A549 (cell line): ENCODE measurements around the gene REPS2. TPM values are rescaled to one million over a fixed set of nuclear protein-coding genes. Genes with fewer than 3 reads are reported as not detected.

ENCODE experiments used
- ATAC-seq, 2 experiments: fragments of 200-7000 bp in 1 of 2; fragments of >200 bp in 1 of 2; cut with Nextera tagmentation in 1 of 2; cut with Tn5 transposase in 1 of 2; 3 replicates each; pipeline versions ENCODE4 v1.8.0 to v1.9.1; 2018 to 2020; ENCODE audit warnings: mild to moderate bottlenecking in 1 of 2, moderate library complexity in 1 of 2
- CTCF ChIA-PET: fragments of 300-600 bp; sonication (Branson Sonifier 250); formaldehyde crosslinking; extraction: SDS; loops from one replicate; lab custom pipeline; 2021; ENCODE audit warnings: antibody characterized with exemption, inconsistent platforms; lab: Yijun Ruan, JAX
- POLR2A ChIA-PET: fragments of 350-600 bp; formaldehyde crosslinking; extraction: SDS; loops from one replicate; lab custom pipeline; 2021; ENCODE audit warnings: antibody characterized with exemption, inconsistent platforms; lab: Yijun Ruan, JAX
- DNase-seq, 2 experiments: peaks; one replicate each; pipeline versions ENCODE4 v3.0.0 to v3.0.0-alpha.2; 2011 to 2016; ENCODE audit warnings: low read depth in 1 of 2, low spot score in 1 of 2
- FAIRE-seq: peaks from 2 replicates; lab custom pipeline; 2011; peaks lifted over from hg19 to GRCh38; lab: Jason Lieb, UNC
- H3K27ac ChIP-seq, 2 experiments: fragments of >200 bp; sonication (Bioruptor Twin); formaldehyde crosslinking; 3 replicates each; pipeline ENCODE4 v1.5.1; 2016 to 2017
- H3K4me1 ChIP-seq: fragments of >200 bp; sonication (Bioruptor Twin); formaldehyde crosslinking; 3 replicates; pipeline ENCODE4 v1.6.1; 2016
- H3K4me2 ChIP-seq: fragments of >200 bp; sonication (Bioruptor Twin); formaldehyde crosslinking; 3 replicates; pipeline ENCODE4 v1.6.1; 2016
- H3K4me3 ChIP-seq: fragments of >200 bp; sonication (Bioruptor Twin); formaldehyde crosslinking; 3 replicates; pipeline ENCODE4 v1.5.1; 2016
- H3K9me3 ChIP-seq: fragments of >200 bp; sonication (Bioruptor Twin); formaldehyde crosslinking; 3 replicates; pipeline ENCODE4 v1.6.1; 2016
- BHLHE40 ChIP-seq: IDR thresholded peaks from 2 replicates; pipeline ENCODE4 v1.6.1; 2012; ENCODE audit warnings: low read depth, low read length, inconsistent platforms
- EHMT2 ChIP-seq: fragments of 200-600 bp; sonication (generic); IDR thresholded peaks from 2 replicates; pipeline ENCODE4 v1.6.1; 2016; ENCODE audit warnings: antibody characterized with exemption, low read depth, mild to moderate bottlenecking, moderate library complexity
- EP300 ChIP-seq, 2 experiments: fragments of >200 bp; sonication (Bioruptor Twin); formaldehyde crosslinking; IDR thresholded peaks; 2 replicates in 1 of 2; 3 replicates in 1 of 2; pipeline ENCODE4 v1.6.1; 2016 to 2017
- ESRRA ChIP-seq: fragments of 150-350 bp; IDR thresholded peaks from 2 replicates; pipeline ENCODE4 v1.6.1; 2014; ENCODE audit warnings: mild to moderate bottlenecking, low read length, borderline replicate concordance
- FOSB ChIP-seq: fragments of 250-450 bp; sonication (Bioruptor Pico); IDR thresholded peaks from 2 replicates; pipeline ENCODE4 v1.5.0; 2020; ENCODE audit warnings: mild to moderate bottlenecking, moderate library complexity
- GATA3 ChIP-seq: IDR thresholded peaks from 2 replicates; pipeline ENCODE4 v1.6.1; 2012; ENCODE audit warnings: borderline replicate concordance
- HDAC2 ChIP-seq: fragments of 200-600 bp; sonication (generic); IDR thresholded peaks from 2 replicates; pipeline ENCODE4 v1.6.1; 2016
- HOXB13 ChIP-seq: fragments of 250-450 bp; sonication (Bioruptor Pico); IDR thresholded peaks from 2 replicates; pipeline ENCODE4 v1.5.0; 2020; ENCODE audit warnings: low read depth, mild to moderate bottlenecking, moderate library complexity
- MAFK ChIP-seq: fragments of 450-650 bp; IDR thresholded peaks from 2 replicates; pipeline ENCODE4 v1.6.1; 2014; ENCODE audit not compliant: partially characterized antibody
- MYC ChIP-seq: IDR thresholded peaks from 2 replicates; pipeline ENCODE4 v1.6.1; 2012; ENCODE audit warnings: mild to moderate bottlenecking, inconsistent platforms, low read length, improper control_type of control experiment, borderline replicate concordance
- NR3C1 ChIP-seq: fragments of >200 bp; sonication (Bioruptor Twin); formaldehyde crosslinking; IDR thresholded peaks from 3 replicates; pipeline ENCODE4 v1.6.1; 2017
- RAD21 ChIP-seq, 2 experiments: fragments of >200 bp in 1 of 2; sonication (Bioruptor Twin) in 1 of 2; formaldehyde crosslinking in 1 of 2; IDR thresholded peaks in 1 of 2; conservative IDR thresholded peaks in 1 of 2; 2 replicates in 1 of 2; 3 replicates in 1 of 2; pipeline ENCODE4 v1.6.1; 2012 to 2018; ENCODE audit warnings: inconsistent platforms in 1 of 2
- RCOR1 ChIP-seq: fragments of 150-350 bp; IDR thresholded peaks from 2 replicates; pipeline ENCODE4 v1.6.1; 2014; ENCODE audit warnings: antibody characterized with exemption, low read length, low read depth
- RNF2 ChIP-seq: fragments of 200-600 bp; sonication (generic); IDR thresholded peaks from 2 replicates; pipeline ENCODE4 v1.6.1; 2016; ENCODE audit warnings: low read depth, mild to moderate bottlenecking, antibody characterized with exemption, moderate library complexity, borderline replicate concordance
- TFCP2L1 ChIP-seq: fragments of 250-450 bp; sonication (Bioruptor Pico); IDR thresholded peaks from 2 replicates; pipeline ENCODE4 v1.5.0; 2021; ENCODE audit warnings: mild to moderate bottlenecking
- ZFP36 ChIP-seq: fragments of 450-650 bp; IDR thresholded peaks from 2 replicates; pipeline ENCODE4 v1.6.1; 2014; ENCODE audit warnings: borderline replicate concordance; ENCODE audit not compliant: partially characterized antibody
- ZSCAN20 ChIP-seq: fragments of 250-450 bp; sonication (Bioruptor Pico); IDR thresholded peaks from 2 replicates; pipeline ENCODE4 v1.8.0; 2022; ENCODE audit warnings: mild to moderate bottlenecking, moderate library complexity
- WGBS: methylation state at CpG from one replicate; pipeline ENCODE4 v1.1.6; 2017; ENCODE audit errors: missing lambda C conversion rate; 5-methylcytosine and 5-hydroxymethylcytosine counted together
- polyA plus RNA-seq, 4 experiments: library from polyadenylated mRNA; depleted of rRNA in 3 of 4; stranded (reverse); fragments of >200 nt; fragmentation: RNase III in 1 of 4; extraction: RNeasy Plus Mini Kit Qiagen cat#74134 plus additional on column Dnase treatment in 1 of 4; gene quantifications; 2 replicates in 3 of 4; 3 replicates in 1 of 4; pipeline ENCODE4 v1.2.3, GENCODE V29; 2011 to 2017
- TF ChIP-seq, protein P1 (sequence below): fragments of 200-600 bp; sonication (generic); IDR thresholded peaks from 2 replicates; pipeline ENCODE4 v1.6.1; 2016; ENCODE audit warnings: antibody characterized with exemption, mild to moderate bottlenecking, moderate library complexity
- TF ChIP-seq, protein P2 (sequence below): fragments of 250-450 bp; sonication (Bioruptor Pico); IDR thresholded peaks from 2 replicates; pipeline ENCODE4 v1.5.0; 2021; ENCODE audit warnings: mild to moderate bottlenecking, moderate library complexity, borderline replicate concordance
- TF ChIP-seq, protein P3 (sequence below): fragments of >200 bp; sonication (Bioruptor Twin); formaldehyde crosslinking; IDR thresholded peaks from 3 replicates; pipeline ENCODE4 v1.5.1; 2016
- TF ChIP-seq, protein P4 (sequence below): fragments of 250-450 bp; sonication (Bioruptor Pico); IDR thresholded peaks from 2 replicates; pipeline ENCODE4 v1.5.0; 2020; ENCODE audit warnings: low read depth, mild to moderate bottlenecking, moderate library complexity
- TF ChIP-seq, protein P5 (sequence below): IDR thresholded peaks from 2 replicates; pipeline ENCODE4 v1.6.1; 2012

REPS2 gene
- polyA plus RNA-seq, 2 of the 4 experiments (the other 2 are of a cell fraction), result 0.17 to 0.76 TPM

DNA sequence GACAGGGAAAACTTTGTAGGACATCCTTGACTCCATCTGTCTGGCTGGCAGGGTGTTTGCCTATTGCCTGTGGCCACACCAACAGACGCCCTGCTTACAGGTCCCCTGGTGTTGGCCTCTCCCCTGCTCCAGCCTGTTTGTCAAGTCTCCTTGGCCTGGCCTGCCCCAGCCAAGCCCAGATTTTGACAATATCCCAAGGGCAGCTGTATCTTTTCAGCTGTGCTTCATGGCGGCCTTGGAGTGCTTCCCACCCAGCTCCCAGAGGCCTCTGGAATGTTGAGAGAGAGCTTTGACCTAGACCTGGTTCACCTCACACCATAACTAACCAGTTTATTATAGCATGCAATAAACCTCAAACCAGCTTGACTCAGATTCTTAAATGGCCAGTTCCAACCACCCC, 224.5 kb downstream of the REPS2 start (continued):
- TF ChIP-seq, protein P1, sequence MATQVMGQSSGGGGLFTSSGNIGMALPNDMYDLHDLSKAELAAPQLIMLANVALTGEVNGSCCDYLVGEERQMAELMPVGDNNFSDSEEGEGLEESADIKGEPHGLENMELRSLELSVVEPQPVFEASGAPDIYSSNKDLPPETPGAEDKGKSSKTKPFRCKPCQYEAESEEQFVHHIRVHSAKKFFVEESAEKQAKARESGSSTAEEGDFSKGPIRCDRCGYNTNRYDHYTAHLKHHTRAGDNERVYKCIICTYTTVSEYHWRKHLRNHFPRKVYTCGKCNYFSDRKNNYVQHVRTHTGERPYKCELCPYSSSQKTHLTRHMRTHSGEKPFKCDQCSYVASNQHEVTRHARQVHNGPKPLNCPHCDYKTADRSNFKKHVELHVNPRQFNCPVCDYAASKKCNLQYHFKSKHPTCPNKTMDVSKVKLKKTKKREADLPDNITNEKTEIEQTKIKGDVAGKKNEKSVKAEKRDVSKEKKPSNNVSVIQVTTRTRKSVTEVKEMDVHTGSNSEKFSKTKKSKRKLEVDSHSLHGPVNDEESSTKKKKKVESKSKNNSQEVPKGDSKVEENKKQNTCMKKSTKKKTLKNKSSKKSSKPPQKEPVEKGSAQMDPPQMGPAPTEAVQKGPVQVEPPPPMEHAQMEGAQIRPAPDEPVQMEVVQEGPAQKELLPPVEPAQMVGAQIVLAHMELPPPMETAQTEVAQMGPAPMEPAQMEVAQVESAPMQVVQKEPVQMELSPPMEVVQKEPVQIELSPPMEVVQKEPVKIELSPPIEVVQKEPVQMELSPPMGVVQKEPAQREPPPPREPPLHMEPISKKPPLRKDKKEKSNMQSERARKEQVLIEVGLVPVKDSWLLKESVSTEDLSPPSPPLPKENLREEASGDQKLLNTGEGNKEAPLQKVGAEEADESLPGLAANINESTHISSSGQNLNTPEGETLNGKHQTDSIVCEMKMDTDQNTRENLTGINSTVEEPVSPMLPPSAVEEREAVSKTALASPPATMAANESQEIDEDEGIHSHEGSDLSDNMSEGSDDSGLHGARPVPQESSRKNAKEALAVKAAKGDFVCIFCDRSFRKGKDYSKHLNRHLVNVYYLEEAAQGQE, result no peak
- TF ChIP-seq, protein P2, sequence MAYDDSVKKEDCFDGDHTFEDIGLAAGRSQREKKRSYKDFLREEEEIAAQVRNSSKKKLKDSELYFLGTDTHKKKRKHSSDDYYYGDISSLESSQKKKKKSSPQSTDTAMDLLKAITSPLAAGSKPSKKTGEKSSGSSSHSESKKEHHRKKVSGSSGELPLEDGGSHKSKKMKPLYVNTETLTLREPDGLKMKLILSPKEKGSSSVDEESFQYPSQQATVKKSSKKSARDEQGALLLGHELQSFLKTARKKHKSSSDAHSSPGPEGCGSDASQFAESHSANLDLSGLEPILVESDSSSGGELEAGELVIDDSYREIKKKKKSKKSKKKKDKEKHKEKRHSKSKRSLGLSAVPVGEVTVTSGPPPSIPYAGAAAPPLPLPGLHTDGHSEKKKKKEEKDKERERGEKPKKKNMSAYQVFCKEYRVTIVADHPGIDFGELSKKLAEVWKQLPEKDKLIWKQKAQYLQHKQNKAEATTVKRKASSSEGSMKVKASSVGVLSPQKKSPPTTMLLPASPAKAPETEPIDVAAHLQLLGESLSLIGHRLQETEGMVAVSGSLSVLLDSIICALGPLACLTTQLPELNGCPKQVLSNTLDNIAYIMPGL (CRISPR knock-in tag), result no peak
- no peak for TF ChIP-seq EP300 (IDR thresholded peaks at IDR 0.05)
- TF ChIP-seq, all 56 proteins: peak for 0

DNA sequence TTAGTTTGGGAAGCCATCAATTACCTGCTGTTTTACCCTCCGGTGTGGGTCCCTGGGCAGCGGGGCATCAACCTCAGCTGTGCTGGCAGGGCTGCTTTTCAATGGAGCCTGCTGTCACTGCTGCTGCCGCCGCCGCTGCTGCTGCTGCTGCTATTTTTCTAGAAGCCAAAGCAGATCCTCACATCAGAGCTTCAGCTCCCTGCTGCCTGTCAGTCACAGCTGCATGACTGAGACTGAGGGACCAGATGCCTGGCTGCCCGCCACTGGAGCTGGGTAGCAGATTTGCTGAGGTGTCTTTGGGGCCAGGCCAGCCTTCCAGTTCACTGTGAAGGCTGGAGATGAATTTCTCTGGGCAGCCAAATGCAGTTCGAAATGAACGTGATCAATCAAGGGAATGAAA, 228.2 kb downstream of the REPS2 start:
- ChIA-PET CTCF (interaction anchor here (0.5 kb wide), 1 partner anchor 386 kb away, joined by 4 read pairs; no protein-coding TSS in a partner anchor), POLR2A (no interaction called here)
- no CpG with 5 or more reads among the region's 8 CpGs for WGBS

DNA sequence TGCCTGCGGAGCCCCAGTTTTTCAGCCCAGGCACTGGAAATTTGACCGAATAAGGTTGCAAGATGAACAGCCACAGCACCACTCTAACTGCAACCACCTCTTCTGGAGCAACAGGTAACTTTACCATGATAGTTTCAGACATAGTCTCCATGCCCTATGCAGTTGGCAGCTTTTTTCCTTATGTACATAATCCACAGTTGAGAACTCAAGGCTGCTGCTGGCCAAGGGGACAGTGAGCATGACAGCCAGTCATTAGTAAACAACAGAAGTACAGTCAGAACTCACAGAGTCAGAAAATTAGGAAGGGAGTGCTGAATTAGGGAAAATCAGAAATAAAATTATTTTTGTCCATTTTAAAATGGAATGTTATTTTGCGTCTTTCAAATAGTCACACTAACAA, 235.9 kb downstream of the REPS2 start:
- TF ChIP-seq HDAC2 (no peak), BHLHE40 (no peak), MAFK (no peak), TFCP2L1 (CRISPR knock-in tag) (no peak), RCOR1 (no peak), RAD21 (conservative IDR thresholded peaks at IDR 0.05 in 1 of 2, IDR thresholded peaks at IDR 0.05 in 1 of 2) (no peak), RNF2 (no peak), ESRRA (no peak), GATA3 (no peak), NR3C1 (no peak), EP300 (IDR thresholded peaks at IDR 0.05) (no peak), MYC (no peak), HOXB13 (CRISPR knock-in tag) (no peak), ZSCAN20 (CRISPR knock-in tag) (no peak), FOSB (CRISPR knock-in tag) (no peak), ZFP36 (no peak)
- TF ChIP-seq, protein P3, sequence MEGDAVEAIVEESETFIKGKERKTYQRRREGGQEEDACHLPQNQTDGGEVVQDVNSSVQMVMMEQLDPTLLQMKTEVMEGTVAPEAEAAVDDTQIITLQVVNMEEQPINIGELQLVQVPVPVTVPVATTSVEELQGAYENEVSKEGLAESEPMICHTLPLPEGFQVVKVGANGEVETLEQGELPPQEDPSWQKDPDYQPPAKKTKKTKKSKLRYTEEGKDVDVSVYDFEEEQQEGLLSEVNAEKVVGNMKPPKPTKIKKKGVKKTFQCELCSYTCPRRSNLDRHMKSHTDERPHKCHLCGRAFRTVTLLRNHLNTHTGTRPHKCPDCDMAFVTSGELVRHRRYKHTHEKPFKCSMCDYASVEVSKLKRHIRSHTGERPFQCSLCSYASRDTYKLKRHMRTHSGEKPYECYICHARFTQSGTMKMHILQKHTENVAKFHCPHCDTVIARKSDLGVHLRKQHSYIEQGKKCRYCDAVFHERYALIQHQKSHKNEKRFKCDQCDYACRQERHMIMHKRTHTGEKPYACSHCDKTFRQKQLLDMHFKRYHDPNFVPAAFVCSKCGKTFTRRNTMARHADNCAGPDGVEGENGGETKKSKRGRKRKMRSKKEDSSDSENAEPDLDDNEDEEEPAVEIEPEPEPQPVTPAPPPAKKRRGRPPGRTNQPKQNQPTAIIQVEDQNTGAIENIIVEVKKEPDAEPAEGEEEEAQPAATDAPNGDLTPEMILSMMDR, result no peak
- TF ChIP-seq, protein P4, sequence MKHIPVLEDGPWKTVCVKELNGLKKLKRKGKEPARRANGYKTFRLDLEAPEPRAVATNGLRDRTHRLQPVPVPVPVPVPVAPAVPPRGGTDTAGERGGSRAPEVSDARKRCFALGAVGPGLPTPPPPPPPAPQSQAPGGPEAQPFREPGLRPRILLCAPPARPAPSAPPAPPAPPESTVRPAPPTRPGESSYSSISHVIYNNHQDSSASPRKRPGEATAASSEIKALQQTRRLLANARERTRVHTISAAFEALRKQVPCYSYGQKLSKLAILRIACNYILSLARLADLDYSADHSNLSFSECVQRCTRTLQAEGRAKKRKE (CRISPR knock-in tag), result no peak
- POLR2A ChIA-PET, result no interaction called here
- Histone ChIP-seq H3K4me2 (no peak overlapping the region), H3K4me3 (no peak overlapping the region), H3K4me1 (no peaks in the 10 kb centered on the region), H3K27ac (no peak overlapping the region), H3K9me3 (no peaks in the 10 kb centered on the region)
- 66% methylated on average over 3 of the region's 3 CpGs for WGBS
- CTCF ChIA-PET, result no interaction called here
- FAIRE-seq (peak; percentile 93), ATAC-seq (no peak), DNase-seq (no peak)

More for the DNA sequence above, 228.2 kb downstream of the REPS2 start:
- TF ChIP-seq, protein P5, sequence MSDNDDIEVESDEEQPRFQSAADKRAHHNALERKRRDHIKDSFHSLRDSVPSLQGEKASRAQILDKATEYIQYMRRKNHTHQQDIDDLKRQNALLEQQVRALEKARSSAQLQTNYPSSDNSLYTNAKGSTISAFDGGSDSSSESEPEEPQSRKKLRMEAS, result no peak
- no peak for TF ChIP-seq EHMT2
- TF ChIP-seq, all 56 proteins: peak for 0
- no peak overlapping the region for H3K4me2 ChIP-seq
- ATAC-seq (no peak), DNase-seq (no peak), FAIRE-seq (no peak)
- no peaks in the 10 kb centered on the region for H3K4me1 ChIP-seq
- H3K9me3 ChIP-seq, result no peaks in the 10 kb centered on the region
- no peak overlapping the region for H3K4me3 ChIP-seq
- H3K27ac ChIP-seq, result no peak overlapping the region
